Erythroblast (primary cell): Measurements from ENCODE around the gene PDCD1.

Experiments used
- DNase-seq, 2 experiments: peaks; one replicate each; lab custom pipeline; 2025; lab: John Stamatoyannopoulos, UW
- GATA1 ChIP-seq: IDR thresholded peaks from 2 replicates; pipeline ENCODE4 v1.6.1; 2011; ENCODE audit warnings: low read depth, mild to moderate bottlenecking, control low read depth, low read length, moderate library complexity
- POLR2A ChIP-seq: IDR thresholded peaks from 2 replicates; pipeline ENCODE4 v1.6.1; 2011; ENCODE audit warnings: mild to moderate bottlenecking, low read length

PDCD1 gene

DNA sequence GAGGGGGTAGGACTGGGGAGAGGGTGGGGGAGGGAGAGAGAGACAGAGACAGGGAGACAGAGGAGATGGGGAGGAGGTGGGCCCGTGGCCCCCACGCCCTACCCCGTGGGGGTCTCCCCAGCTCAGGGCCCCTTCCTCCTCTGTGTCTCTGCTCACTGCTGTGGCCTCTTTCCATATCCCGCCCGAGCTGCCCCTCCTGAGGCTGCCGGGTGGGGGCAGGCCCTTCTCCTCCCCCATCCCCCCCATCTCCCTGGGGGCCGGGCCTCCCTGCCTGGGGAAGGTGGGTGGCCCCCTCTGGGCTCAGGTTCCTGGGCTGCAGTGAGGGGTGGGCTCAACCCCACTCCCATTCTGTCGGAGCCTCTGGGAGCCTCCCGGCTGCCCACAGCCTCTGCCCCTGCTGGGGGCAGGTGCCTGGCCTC lies 332 bp upstream of the PDCD1 start:
- DNase-seq, result no peak
- TF ChIP-seq POLR2A (no peak), GATA1 (no peak)

- TF ChIP-seq GATA1 (no peak), POLR2A (no peak)
- no peak for DNase-seq
These were observed 1.0 kb downstream of the PDCD1 start for GRCh38 chr2:241857572-241858121.

DNA sequence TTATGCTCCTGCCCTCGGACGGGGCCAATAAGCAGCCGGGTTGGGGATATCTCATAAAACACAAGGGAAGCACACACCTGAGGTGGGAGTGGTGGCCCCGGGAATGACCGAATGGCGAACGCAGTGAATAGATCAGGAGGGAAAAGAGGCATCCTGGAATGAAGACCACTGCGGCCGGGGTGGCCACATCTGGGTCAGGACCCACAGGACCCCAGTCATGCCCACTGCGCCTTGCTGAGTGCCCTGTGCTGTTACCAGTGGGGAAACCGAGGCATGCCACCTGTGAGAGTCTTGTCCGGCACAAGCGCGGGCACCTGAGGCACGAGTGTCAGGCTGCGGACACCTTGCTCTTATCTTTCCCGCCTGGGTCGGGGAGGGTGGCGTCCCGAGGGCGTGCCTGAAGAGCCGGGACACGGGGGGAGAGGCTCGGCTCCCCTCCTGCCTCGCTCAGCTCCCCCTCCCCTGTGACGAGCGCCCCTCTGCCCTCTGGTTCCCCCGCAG lies 1.6 kb downstream of the PDCD1 start:
- no peak for TF ChIP-seq GATA1
- TF ChIP-seq POLR2A, result no peak
- no peak for DNase-seq

DNA sequence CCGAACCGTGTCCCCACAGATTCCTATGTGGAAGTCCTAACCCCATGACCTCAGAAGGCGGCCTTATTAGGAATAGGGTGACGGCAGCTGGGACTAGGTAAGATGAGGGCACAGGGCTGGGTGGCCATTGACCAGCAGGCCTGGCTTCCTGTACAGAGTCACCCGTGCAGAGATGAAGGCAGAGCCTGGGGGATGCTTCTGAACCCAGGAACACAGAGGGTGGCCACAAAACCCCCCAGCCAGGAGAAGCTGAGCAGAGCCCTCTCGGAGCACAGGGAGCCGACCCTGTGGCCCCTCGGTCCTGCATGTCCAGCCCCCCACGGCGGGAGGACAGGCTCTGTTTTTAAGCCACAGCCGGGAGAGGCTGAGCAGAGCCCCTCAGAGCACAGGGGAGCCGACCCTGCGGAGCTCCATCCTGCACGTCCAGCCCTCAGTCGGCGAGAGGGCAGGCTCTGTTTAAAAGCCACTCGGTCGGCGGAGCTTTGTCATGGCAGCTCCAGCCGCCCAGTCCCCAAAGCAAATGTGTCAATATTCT lies 2.7 kb downstream of the PDCD1 start:
- no peak for DNase-seq

DNA sequence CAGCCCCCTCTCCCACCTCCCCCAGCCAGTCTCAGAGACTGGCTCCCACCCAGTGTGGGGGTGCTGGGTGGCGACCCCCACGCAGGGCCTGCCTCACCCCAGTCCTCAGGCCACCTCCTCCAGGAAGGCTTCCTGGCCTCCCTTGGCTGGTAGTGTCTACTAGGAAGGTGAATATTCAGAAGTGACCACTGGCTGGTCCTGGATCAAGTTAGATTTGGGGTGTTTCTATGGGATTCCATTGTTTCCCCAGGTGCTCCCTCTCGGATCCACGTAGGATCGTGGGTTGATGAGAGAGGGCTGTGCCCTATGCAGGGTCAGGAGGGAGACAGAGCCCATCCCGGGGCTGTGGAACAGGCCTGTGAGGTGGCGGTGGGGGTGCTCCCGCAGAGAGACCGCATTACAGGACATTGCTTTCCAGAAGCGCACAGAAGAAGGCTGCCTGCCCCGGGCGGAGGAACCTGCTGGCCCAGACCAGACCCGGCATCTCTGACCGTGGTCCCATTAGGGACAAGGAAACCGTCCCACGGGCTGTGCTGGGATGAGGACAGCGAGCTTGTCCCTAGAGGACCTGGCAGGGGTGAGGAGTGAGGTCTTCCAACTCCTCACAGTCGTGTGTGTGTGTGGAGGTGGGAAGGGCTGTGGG lies 3.3 kb downstream of the PDCD1 start:
- TF ChIP-seq POLR2A (no peak), GATA1 (no peak)
- no peak for DNase-seq

More for the DNA sequence above, 2.7 kb downstream of the PDCD1 start:
- no peak for TF ChIP-seq POLR2A
- TF ChIP-seq GATA1, result no peak

- no peak for DNase-seq
- TF ChIP-seq GATA1 (no peak), POLR2A (no peak)
These were observed 4.1 kb downstream of the PDCD1 start for GRCh38 chr2:241854342-241855244.

- DNase-seq, result no peak
- TF ChIP-seq GATA1 (no peak), POLR2A (no peak)
These were observed 4.9 kb downstream of the PDCD1 start for GRCh38 chr2:241853651-241854341.

- TF ChIP-seq POLR2A, result no peak
- no peak for TF ChIP-seq GATA1
These were observed 5.6 kb downstream of the PDCD1 start for GRCh38 chr2:241852981-241853631.

GRCh38 chr2:241852116-241852980 lies 6.3 kb downstream of the PDCD1 start:
- TF ChIP-seq POLR2A (no peak), GATA1 (no peak)
- no peak for DNase-seq

More at GRCh38 chr2:241852981-241853631, 5.6 kb downstream of the PDCD1 start:
- no peak for DNase-seq

DNA sequence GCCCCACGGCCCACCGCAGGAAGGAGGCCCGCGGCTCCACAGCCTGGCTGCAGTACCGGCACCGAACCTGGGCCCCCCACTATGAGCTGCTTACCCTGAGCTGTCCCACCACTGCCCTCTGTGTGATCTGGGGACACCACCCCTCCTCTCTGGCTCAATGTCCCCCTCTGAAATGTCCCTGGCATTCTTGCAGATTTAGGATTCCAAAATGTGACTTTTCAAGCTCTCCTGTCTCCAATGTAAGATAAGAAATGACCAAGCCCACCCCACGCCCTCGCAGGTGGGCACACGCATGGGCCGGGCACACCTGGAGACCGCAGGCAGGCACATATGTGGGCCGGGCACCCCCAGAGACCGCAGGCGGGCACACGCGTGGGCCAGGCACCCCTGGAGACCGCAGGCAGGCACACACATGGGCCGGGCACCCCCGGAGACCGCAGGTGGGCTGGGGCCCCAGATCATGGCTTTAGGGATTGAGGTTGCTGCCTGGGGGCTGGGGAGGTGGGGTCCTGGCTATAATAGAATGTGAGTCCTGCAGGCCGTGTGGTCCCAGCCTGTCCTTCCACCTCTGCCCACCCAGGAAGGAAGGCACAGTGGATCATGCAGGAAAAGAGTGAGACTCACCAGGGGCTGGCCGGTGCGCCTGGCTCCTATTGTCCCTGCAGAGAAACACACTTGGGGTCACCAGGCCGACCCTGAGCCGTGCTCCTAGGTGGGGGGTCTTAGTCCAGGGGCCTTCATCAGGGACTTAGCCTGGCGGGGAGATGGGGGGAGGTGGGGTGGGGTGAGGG lies 7.2 kb downstream of the PDCD1 start:
- no peak for DNase-seq
- TF ChIP-seq GATA1 (no peak), POLR2A (no peak)

DNA sequence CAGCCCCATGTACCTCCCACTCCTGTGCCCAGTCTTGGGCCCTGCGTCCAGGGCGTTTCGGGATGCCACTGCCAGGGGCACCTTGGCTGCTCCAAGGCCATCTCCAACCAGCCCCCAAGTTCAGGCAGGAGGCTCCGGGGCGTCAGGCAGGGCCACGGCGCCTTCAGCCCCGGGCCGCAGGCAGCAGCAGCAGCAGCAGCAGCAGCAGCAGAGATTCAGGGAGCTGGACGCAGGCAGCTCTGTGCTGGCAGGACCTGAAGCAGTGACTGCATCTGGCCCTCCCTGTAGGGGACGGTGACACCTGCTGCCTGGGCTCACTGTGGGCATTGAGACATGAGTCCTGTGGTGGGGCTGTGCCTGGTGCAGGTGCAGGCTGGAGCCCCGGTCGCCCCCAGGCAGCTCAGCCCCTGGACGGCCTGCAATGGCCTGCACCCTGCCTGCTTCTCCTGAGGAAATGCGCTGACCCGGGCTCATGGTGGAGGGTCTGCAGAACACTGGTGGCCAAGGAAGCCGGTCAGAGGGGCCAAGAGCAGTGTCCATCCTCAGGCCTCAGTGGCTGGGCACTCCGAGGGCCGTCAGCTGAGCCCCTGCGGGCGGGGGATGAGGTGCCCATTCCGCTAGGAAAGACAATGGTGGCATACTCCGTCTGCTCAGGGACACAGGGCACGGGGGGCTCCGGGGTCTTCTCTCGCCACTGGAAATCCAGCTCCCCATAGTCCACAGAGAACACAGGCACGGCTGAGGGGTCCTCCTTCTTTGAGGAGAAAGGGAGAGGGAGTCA lies 8.0 kb downstream of the PDCD1 start:
- no peak for DNase-seq

More for the DNA sequence above, 8.0 kb downstream of the PDCD1 start:
- no peak for TF ChIP-seq GATA1
- TF ChIP-seq POLR2A, result no peak
